ENCODE measurements around the gene CLDN18. TPM values are rescaled to one million over a fixed set of nuclear protein-coding genes. Genes with fewer than 3 reads are reported as not detected.

The CLDN18 gene
- total RNA-seq, 1 donor from 2014 or later: 162 TPM

DNA sequence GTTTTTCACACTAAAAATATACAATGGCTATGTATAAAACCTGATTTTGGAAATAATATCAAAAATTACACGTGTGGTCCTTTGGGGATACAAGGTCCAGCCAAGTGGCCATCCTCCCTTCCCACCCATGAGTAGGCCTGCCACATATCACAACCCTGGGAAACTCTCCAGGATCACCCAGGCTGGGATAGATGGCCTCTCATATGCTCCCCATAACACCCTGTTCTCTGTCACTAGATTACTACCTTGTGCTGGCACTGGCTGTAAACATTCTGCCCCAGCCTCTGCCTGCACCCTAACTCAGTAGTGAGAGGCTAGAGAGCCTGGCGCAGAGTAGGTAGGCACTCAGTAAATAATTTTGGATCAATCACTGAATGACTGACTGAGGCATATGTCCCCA, 52.1 kb downstream of the CLDN18 start:
- intact Hi-C loops (cut with DNase I): no loop called here
- DNase-seq (no peak), ATAC-seq (no peak)
- TF ChIP-seq, protein P1, sequence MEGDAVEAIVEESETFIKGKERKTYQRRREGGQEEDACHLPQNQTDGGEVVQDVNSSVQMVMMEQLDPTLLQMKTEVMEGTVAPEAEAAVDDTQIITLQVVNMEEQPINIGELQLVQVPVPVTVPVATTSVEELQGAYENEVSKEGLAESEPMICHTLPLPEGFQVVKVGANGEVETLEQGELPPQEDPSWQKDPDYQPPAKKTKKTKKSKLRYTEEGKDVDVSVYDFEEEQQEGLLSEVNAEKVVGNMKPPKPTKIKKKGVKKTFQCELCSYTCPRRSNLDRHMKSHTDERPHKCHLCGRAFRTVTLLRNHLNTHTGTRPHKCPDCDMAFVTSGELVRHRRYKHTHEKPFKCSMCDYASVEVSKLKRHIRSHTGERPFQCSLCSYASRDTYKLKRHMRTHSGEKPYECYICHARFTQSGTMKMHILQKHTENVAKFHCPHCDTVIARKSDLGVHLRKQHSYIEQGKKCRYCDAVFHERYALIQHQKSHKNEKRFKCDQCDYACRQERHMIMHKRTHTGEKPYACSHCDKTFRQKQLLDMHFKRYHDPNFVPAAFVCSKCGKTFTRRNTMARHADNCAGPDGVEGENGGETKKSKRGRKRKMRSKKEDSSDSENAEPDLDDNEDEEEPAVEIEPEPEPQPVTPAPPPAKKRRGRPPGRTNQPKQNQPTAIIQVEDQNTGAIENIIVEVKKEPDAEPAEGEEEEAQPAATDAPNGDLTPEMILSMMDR (IDR thresholded peaks at IDR 0.05): no peak
- no peak overlapping the region for H3K4me3 ChIP-seq
- no peaks in the 10 kb centered on the region for H3K27me3 ChIP-seq (ENCODE audit: low read depth)
- peaks cover 51% of the 10 kb centered on the region for H3K36me3 ChIP-seq
- no peaks in the 10 kb centered on the region for H3K9me3 ChIP-seq
- no peak overlapping the region for H3K27ac ChIP-seq
- H3K4me1 ChIP-seq: no peaks in the 10 kb centered on the region

DNA sequence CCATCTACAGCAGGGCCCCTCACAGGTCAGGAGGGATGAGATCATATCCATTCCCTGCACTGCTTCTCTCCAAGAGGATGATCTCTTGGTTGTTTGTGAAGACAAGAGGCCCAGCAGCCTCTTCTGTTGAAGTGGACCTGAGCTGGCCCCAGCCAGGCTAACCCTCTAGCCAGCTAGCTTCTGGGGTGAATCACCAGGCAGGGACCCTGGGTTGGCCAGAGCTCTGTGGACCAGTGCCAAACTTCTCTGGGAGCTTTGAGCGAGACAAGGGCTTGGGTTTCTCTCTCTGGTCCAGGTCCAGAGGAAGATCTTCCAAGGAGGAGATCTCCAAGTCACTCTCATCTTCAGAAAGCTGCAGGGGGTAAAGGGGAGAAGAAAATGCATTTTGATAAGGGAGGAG, 52.7 kb downstream of the CLDN18 start:
- peaks cover 55% of the 10 kb centered on the region for H3K36me3 ChIP-seq
- no peak for ATAC-seq
- no peak overlapping the region for H3K4me3 ChIP-seq
- H3K4me1 ChIP-seq: no peaks in the 10 kb centered on the region
- DNase-seq: no peak
- no peaks in the 10 kb centered on the region for H3K27me3 ChIP-seq (ENCODE audit: low read depth)
- intact Hi-C loops (cut with DNase I): no loop called here
- TF ChIP-seq, protein P1 (IDR thresholded peaks at IDR 0.05): no peak
- H3K9me3 ChIP-seq: no peaks in the 10 kb centered on the region
- no peak overlapping the region for H3K27ac ChIP-seq

DNA sequence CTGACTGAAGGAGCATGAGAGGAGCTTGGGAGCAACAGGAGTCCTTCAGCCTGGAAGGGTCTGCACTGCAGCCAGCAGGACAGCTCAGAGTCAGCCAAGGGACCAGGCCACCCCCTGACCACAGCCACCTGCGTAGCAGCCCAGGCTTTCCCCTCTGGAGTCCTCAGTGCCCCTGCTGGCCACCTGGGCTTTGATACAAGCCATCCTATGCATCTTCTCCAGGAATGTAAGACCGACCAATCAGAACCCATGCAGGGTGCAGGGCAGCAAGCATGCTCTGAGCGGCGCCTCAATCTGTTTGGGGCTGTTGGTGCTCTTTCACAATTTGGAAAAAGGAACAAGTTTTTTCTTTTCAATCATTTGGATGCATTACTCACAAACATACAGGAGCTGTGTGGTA, 53.5 kb downstream of the CLDN18 start:
- no peak overlapping the region for H3K4me3 ChIP-seq
- H3K36me3 ChIP-seq: peaks cover 55% of the 10 kb centered on the region
- no peak overlapping the region for H3K27ac ChIP-seq
- H3K27me3 ChIP-seq (ENCODE audit: low read depth): no peaks in the 10 kb centered on the region
- TF ChIP-seq, protein P1 (IDR thresholded peaks at IDR 0.05): no peak
- H3K4me1 ChIP-seq: no peaks in the 10 kb centered on the region
- intact Hi-C loops (cut with DNase I): no loop called here
- DNase-seq (no peak), ATAC-seq (no peak)
- no peaks in the 10 kb centered on the region for H3K9me3 ChIP-seq

DNA sequence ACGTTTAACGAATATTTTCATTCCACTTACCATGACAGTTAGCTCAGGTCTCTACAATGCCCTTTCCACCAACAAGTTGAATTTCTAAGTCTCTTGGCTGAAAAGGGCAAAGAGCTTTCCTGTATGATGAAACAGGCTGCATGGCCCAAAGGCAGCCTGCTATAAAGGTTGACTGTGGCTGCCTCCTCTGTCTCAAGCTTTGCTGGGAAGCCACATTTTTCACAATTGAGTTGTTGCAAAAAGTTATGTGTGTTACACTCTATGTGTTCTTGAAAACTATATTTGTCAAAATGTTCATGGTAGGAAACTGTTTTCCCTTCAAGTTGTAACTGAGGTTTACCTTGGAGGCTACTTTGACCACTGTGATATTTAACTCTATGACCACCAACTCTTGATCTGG, 56.0 kb downstream of the CLDN18 start:
- peaks cover 66% of the 10 kb centered on the region for H3K36me3 ChIP-seq
- intact Hi-C loops (cut with DNase I): no loop called here
- no peak for ATAC-seq

DNA sequence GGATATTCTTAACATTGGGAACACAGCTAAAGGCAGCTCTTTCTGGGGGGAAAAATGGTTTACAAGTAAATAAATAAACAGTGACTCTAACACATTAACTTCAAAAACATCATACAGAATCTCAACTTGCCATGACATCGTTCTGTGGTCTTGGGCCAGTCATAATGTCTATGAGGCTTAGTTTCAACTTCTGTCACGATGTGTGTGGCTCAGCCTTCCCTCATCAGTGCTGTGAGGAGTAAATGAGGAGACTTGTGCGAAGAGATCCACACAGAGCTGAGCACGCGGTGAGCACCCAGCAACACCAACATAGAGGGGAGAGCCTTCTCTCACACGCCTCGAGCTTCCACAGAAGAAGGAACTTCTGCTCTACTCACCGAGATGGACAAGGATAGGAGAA, 56.4 kb downstream of the CLDN18 start:
- TF ChIP-seq, protein P1 (IDR thresholded peaks at IDR 0.05): no peak
- H3K9me3 ChIP-seq: no peaks in the 10 kb centered on the region
- no peak overlapping the region for H3K4me3 ChIP-seq
- intact Hi-C loops (cut with DNase I): no loop called here
- no peaks in the 10 kb centered on the region for H3K27me3 ChIP-seq (ENCODE audit: low read depth)
- no peak for ATAC-seq
- no peaks in the 10 kb centered on the region for H3K4me1 ChIP-seq
- H3K27ac ChIP-seq: no peak overlapping the region
- H3K36me3 ChIP-seq: peaks cover 68% of the 10 kb centered on the region
- DNase-seq: no peak

More for the DNA sequence above, 56.0 kb downstream of the CLDN18 start:
- H3K4me3 ChIP-seq: no peak overlapping the region
- TF ChIP-seq, protein P1 (IDR thresholded peaks at IDR 0.05): no peak
- no peaks in the 10 kb centered on the region for H3K4me1 ChIP-seq
- DNase-seq: no peak
- H3K27ac ChIP-seq: no peak overlapping the region
- no peaks in the 10 kb centered on the region for H3K9me3 ChIP-seq
- no peaks in the 10 kb centered on the region for H3K27me3 ChIP-seq (ENCODE audit: low read depth)

DNA sequence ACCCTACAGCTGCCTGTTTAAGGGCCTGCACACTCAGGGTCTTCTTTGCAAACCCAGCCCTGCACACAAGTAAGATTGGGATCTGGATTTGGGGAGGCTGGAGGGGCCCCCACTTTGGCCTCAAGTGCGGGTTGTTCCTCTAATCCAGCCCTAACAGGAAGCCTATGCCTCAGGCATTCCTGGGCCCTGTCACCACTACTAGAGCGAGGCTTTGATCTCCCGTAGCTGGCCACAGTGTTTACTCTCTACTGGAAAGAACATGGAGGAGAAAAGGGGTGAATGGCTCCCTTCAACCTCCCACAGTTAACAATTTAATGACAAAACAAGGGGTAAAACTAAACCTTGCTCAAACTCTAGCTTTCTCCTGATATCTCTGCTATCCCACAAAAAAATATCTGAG, 57.0 kb downstream of the CLDN18 start:
- Histone ChIP-seq H3K36me3 (peaks cover 68% of the 10 kb centered on the region), H3K27ac (no peak overlapping the region), H3K4me1 (no peaks in the 10 kb centered on the region), H3K9me3 (no peaks in the 10 kb centered on the region), H3K4me3 (no peak overlapping the region), H3K27me3 (ENCODE audit: low read depth) (no peaks in the 10 kb centered on the region)
- no peak for ATAC-seq
- intact Hi-C loops (cut with DNase I): no loop called here
- TF ChIP-seq, protein P1 (IDR thresholded peaks at IDR 0.05): no peak
- no peak for DNase-seq

All from lower lobe of right lung (tissue), 2 donors.